HS-5 (cell line): ENCODE results near the gene HS6ST3.

Source experiments
- DNase-seq: peaks from one replicate; pipeline ENCODE4 v3.0.0-alpha.2; 2012; ENCODE audit warnings: low read depth

The HS6ST3 gene

DNA sequence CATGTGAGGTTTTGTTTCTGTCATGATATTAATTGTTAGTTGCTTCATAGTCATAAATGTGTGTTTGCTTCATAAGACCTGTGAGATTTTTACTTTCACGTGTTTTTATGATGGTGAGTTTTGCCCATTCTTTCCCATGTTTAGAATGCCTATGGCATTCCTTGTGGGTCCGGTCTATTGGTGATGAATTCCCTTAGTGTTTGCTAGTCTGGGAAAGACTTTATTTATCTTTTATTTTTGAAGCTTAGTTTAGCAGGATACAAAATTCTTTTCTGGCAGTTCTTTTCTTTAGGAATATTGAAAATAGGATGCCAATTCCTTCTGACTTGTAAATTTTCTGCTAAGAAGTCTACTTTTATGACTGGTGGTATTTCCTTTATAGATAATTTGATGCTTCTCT is 571.7 kb downstream of the HS6ST3 start:
- DNase-seq, result no peak

DNA sequence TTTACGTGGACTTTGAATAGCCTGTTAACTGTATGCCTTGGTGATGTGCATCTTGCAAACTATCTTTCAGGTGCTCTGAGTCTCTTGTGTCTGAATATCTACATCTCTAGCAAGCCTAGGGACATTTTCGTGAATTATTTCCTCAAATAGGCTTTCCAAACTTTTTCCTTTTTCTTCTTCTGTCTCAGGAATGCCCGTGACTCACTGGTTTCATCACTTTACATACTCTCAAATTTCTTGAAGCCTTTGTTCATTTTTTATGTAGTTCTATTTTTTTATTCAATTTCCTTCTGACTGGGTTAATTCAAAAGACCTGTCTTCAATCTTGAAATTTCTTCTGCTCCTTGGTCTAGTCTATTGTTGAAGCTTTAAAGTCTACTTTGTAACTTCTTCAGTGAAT is 572.1 kb downstream of the HS6ST3 start:
- no peak for DNase-seq

GRCh38 chr13:96667294-96668018 is 577.5 kb downstream of the HS6ST3 start:
- no peak for DNase-seq

DNA sequence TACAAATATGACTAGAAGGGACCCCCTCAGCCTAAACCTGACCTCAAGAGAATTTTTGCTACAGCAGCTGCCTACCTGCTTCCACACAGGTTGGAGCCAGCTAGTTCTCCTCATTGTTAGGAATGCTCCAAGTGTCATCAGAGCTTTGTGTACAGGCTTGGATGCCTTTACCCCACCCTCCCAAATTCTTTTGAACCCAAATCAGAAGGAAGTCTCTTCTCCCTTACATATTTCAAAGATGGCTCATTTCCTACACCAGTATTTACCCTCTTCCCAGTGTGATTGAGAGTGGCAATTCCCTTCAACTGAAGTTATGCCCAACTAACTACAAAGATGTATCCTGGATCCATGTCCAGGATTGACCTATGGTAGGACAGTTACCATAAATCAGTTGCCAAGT is 581.2 kb downstream of the HS6ST3 start:
- DNase-seq, result peak; percentile 11

DNA sequence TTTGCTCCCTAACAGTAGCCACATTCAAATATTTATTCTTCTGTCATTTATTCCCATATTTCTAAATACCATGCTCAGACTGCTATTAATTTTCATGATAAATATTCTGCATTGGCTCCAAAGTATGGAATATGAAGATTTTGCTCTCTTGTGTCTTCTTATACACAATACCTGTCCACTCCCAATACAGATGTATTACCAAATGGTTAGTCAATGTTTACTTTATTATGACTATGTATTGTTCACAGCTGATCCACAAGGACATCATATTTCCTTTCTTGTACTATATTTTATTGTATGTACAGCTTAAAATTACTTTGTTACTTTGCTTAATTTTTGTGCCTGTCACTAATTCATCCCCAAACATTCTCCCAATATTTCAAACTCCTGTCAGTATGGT is 582.1 kb downstream of the HS6ST3 start:
- DNase-seq, result no peak

DNA sequence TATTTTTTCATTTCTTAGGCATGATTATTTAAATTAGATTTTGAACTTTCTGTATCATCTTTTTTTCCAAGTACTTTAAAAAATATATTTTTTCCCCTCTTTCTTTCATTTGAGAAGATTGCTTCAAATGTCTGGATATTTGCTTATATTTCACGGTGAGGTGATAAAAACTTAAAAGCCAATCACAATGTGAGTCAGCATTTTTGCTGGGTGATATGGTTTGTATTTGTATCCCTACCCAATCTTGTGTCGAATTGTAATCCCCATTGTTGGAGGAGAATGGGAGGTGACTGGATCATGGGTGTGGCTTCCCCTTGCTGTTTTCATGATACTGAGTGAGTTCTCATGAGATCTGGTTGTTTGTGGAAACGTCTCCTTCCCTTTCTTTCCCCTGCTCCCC is 583.9 kb downstream of the HS6ST3 start:
- no peak for DNase-seq

- DNase-seq, result no peak
Observed at GRCh38 chr13:96677029-96677428, 587.1 kb downstream of the HS6ST3 start.

DNA sequence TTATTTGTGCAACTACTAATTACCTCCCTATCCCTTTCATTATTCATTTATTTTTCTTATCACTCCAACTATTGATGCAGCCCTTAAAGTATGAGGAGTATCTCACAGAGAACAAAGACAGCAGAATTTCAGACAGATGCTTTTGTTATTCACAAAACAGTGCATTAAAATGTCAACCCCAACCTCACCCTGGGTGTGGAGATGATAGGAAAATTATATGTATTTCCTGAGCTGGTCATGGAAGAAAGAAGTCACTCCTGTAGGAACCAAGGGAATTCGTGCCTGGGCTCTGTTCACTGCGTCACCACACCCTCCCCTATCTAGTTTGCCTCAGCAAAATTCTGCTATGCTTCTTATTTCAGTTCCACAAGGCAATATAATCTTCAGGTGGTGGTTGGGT is 588.9 kb downstream of the HS6ST3 start:
- no peak for DNase-seq

- no peak for DNase-seq
Observed at GRCh38 chr13:96680898-96681297, 591.0 kb downstream of the HS6ST3 start.

- DNase-seq, result no peak
Observed at GRCh38 chr13:96681766-96682165, 591.9 kb downstream of the HS6ST3 start.

DNA sequence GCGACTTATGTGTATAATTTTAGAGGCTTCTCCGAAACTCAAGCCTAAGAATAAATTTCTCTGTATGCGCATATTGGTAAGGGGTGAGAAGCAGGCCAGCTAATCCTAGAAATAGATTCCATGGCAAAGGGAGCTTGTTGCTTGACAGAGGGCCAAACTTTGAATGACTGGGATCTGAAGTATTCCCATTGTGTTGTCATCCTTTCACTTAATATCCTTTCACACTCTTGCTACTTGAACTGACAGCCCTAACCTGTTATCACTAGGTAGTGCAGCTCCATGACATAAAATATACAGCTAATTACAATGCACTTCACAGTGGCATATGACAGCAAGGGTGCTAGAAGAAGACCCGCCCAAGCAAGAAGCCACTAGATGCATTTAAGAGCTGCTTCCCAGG is 594.6 kb downstream of the HS6ST3 start:
- no peak for DNase-seq

DNA sequence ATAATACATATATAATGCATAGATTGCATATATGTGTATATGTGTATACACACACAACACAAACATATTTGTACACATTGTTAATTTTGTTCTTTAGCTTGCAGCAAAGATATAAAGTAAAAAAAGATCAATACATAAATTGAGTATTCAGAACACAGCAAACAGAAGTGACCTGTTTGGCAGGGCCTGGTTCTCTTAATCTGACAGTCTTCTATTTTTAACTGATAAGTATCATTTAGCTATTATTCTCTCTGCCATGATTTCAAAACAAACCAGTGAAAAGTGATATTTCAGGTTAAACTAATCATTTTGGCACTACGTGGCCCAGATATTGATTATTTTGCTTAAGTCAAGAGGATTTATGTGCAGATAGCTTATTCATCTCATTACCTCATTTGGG is 595.0 kb downstream of the HS6ST3 start:
- DNase-seq, result no peak

GRCh38 chr13:96686286-96686685 is 596.4 kb downstream of the HS6ST3 start:
- DNase-seq, result no peak

- DNase-seq, result no peak
Observed at GRCh38 chr13:96687191-96687590, 597.3 kb downstream of the HS6ST3 start.

GRCh38 chr13:96690998-96691397 is 601.1 kb downstream of the HS6ST3 start:
- DNase-seq, result no peak

DNA sequence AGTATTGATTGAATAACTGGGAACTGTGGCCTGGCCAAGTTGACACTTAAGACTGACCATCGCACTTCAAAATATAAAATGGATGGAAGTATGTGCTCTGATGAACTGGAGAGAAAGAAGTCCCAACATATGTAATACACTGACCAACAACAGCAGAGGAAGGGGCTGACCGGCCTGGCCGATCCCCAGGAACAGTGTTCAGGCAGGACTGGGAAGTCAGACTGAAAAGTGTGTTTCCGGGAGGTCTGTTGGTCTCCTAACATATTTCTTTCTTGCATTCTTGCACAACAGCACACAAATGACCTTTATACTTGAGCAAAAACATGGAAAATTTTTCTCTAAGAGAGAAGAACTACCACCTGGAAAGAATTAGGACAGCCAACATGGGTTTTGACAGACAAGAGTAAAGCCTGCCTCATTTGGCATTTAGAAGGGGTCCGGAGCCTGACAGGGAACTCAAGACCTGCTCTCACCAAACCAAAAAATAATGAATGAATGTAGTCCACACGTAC is 606.5 kb downstream of the HS6ST3 start:
- no peak for DNase-seq

- no peak for DNase-seq
Observed at GRCh38 chr13:96700657-96701056, 610.8 kb downstream of the HS6ST3 start.

GRCh38 chr13:96707146-96707545 is 617.2 kb downstream of the HS6ST3 start:
- DNase-seq, result no peak

GRCh38 chr13:96710166-96710862 is 620.4 kb downstream of the HS6ST3 start:
- no peak for DNase-seq

DNA sequence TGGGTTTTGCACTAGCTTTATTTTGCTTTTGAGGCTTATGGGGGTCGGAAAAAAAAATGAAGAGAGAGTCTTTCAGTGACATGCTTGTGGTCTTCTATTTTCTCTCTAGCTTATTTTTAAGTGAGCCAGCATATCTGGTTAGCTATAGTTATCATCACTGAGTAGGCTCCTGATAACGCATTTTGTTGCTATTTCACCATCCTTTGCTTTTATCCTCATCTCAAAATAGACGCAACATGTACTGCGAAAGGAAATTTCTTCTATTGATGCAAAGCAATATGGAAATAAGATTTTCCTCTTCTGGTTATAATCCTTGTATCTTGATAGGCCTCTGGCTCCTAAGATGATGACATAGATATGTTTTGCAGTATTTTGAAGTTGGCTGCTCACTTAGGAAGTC is 630.5 kb downstream of the HS6ST3 start:
- DNase-seq, result no peak

- no peak for DNase-seq
Observed at GRCh38 chr13:96726651-96727050, 636.7 kb downstream of the HS6ST3 start.

GRCh38 chr13:96728463-96728862 is 638.6 kb downstream of the HS6ST3 start:
- no peak for DNase-seq

GRCh38 chr13:96730676-96731075 is 640.8 kb downstream of the HS6ST3 start:
- DNase-seq, result no peak

DNA sequence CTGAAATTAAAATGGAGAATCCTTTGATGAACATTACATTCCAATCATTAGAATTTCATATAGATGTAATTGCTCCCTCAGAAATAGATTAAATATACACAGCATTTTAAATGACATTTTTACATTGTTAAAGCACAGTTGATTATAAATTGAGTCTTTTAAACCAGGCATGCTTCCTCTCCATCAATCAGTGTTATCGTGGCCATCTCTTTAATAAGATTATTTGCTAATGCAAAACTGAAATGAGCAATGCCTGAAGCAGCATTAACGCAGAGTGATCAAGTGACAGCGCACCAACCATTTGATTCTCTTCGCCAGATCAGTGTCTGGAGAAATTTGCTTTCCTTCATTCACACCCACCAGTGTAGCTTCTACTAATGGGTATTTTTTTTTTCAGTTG is 644.6 kb downstream of the HS6ST3 start:
- DNase-seq, result no peak
